K562 (cell line): ENCODE data around the gene RNASEH1. TPM values are rescaled to one million over a fixed set of nuclear protein-coding genes. Genes with fewer than 3 reads are reported as not detected.
A peak's percentile ranks its signal among the peaks of the same experiment; 100 is the strongest.

Source experiments
- BRCA1 ChIP-seq, 2 experiments: fragments of 450-650 bp in 1 of 2; sonication (generic) in 1 of 2; formaldehyde crosslinking in 1 of 2; IDR thresholded peaks; 2 replicates each; pipeline versions ENCODE4 v1.5.0 to v1.6.1; 2017 to 2020; ENCODE audit warnings: mild to moderate bottlenecking in 1 of 2, missing genetic modification reagents in 1 of 2
- CCNT2 ChIP-seq: IDR thresholded peaks from 2 replicates; pipeline ENCODE4 v1.6.1; 2011; ENCODE audit warnings: borderline replicate concordance, low read depth, mild to moderate bottlenecking, moderate library complexity, mixed read lengths, low read length; ENCODE audit not compliant: insufficient read length; ENCODE audit errors: extremely low read depth
- ETV5 ChIP-seq: sonication (generic); formaldehyde crosslinking; IDR thresholded peaks from 2 replicates; pipeline ENCODE4 v1.4.0; 2020; ENCODE audit warnings: low read depth, mild to moderate bottlenecking, missing genetic modification reagents
- GABPA ChIP-seq: fragments of 200-800 bp; sonication (Bioruptor generic); conservative IDR thresholded peaks from 2 replicates; pipeline ENCODE4 v1.6.1; 2016; ENCODE audit warnings: low read depth, missing genetic modification characterization, missing compliant biosample characterization
- KDM5B ChIP-seq: fragments of 200-600 bp; sonication (generic); IDR thresholded peaks from 2 replicates; pipeline ENCODE4 v1.6.1; 2012; ENCODE audit warnings: low read depth, mild to moderate bottlenecking, moderate library complexity, low read length, control low read depth, inconsistent platforms; ENCODE audit not compliant: insufficient replicate concordance
- MEIS2 ChIP-seq: fragments of 450-650 bp; IDR thresholded peaks from 2 replicates; pipeline ENCODE4 v1.6.1; 2014; ENCODE audit warnings: mild to moderate bottlenecking; ENCODE audit not compliant: partially characterized antibody
- MYC ChIP-seq, 2 experiments: fragments of 250-450 bp in 1 of 2; sonication (Bioruptor Pico) in 1 of 2; IDR thresholded peaks; 2 replicates each; pipeline versions ENCODE4 v1.5.1 to v1.6.1; 2012 to 2021; ENCODE audit warnings: low read depth in 2 of 2, borderline replicate concordance in 1 of 2, improper control_type of control experiment in 1 of 2, low read length in 1 of 2, mild to moderate bottlenecking in 1 of 2, moderate library complexity in 1 of 2
- NFRKB ChIP-seq: fragments of 450-650 bp; IDR thresholded peaks from 2 replicates; pipeline ENCODE4 v1.6.1; 2016; ENCODE audit warnings: low read depth
- NR2C1 ChIP-seq, 2 experiments: fragments of 450-650 bp; IDR thresholded peaks; 2 replicates each; pipeline ENCODE4 v1.6.1; 2017; ENCODE audit warnings: mild to moderate bottlenecking in 2 of 2, antibody characterized with exemption in 1 of 2, inconsistent platforms in 1 of 2, missing compliant biosample characterization in 1 of 2, missing genetic modification characterization in 1 of 2
- PML ChIP-seq: IDR thresholded peaks from 2 replicates; pipeline ENCODE4 v1.6.1; 2012; ENCODE audit warnings: low read length, inconsistent platforms
- POLR2H ChIP-seq: IDR thresholded peaks from 2 replicates; pipeline ENCODE4 v1.6.1; 2016; ENCODE audit warnings: missing genetic modification characterization, low read depth, mild to moderate bottlenecking, control low read depth, missing compliant biosample characterization, moderate library complexity
- PTRF ChIP-seq: fragments of 450-650 bp; IDR thresholded peaks from 2 replicates; pipeline ENCODE4 v1.6.1; 2016; ENCODE audit warnings: mild to moderate bottlenecking, missing genetic modification characterization, missing compliant biosample characterization
- PURB ChIP-seq: sonication (generic); formaldehyde crosslinking; IDR thresholded peaks from 2 replicates; pipeline ENCODE4 v1.9.0; 2021; ENCODE audit warnings: low read depth, mild to moderate bottlenecking, missing genetic modification reagents
- RUNX1 ChIP-seq: sonication (generic); IDR thresholded peaks from 2 replicates; pipeline ENCODE4 v1.6.1; 2016; ENCODE audit warnings: antibody characterized with exemption, low read depth
- SUPT5H ChIP-seq: fragments of 450-650 bp; IDR thresholded peaks from 2 replicates; pipeline ENCODE4 v1.6.1; 2016
- TSC22D4 ChIP-seq: fragments of 450-650 bp; IDR thresholded peaks from 2 replicates; pipeline ENCODE4 v1.6.1; 2016; ENCODE audit warnings: missing genetic modification characterization, missing biosample characterization, control low read depth
- ZNF124 ChIP-seq: sonication (generic); formaldehyde crosslinking; IDR thresholded peaks from 2 replicates; pipeline ENCODE4 v1.8.1; 2022; ENCODE audit warnings: missing genetic modification reagents
- ZNF175 ChIP-seq: fragments of 200-800 bp; sonication (Bioruptor generic); IDR thresholded peaks from 2 replicates; pipeline ENCODE4 v1.6.1; 2016; ENCODE audit warnings: low read depth, mild to moderate bottlenecking, missing genetic modification characterization, missing compliant biosample characterization
- ZNF445 ChIP-seq: fragments of 250-450 bp; sonication (Bioruptor Pico); IDR thresholded peaks from 2 replicates; pipeline ENCODE4 v1.4.0; 2020; ENCODE audit warnings: low read depth, mild to moderate bottlenecking, moderate library complexity
- ZNF583 ChIP-seq: fragments of 250-450 bp; sonication (Bioruptor Pico); IDR thresholded peaks from 2 replicates; pipeline ENCODE4 v1.4.0; 2020
- ZNF766 ChIP-seq: fragments of 200-800 bp; sonication (Bioruptor generic); conservative IDR thresholded peaks from 2 replicates; pipeline ENCODE4 v1.6.1; 2016; ENCODE audit warnings: missing genetic modification characterization, missing compliant biosample characterization
- polyA plus RNA-seq, 8 experiments: library from polyadenylated mRNA; depleted of rRNA in 4 of 8; stranded (reverse) in 5 of 8; unstranded in 3 of 8; fragments of >200 nt; fragmentation: Nextera tagmentation in 2 of 8; fragmentation: Illumina TruSeq in 1 of 8; extraction: Ambion mirVana in 2 of 8; extraction: Trizol in 1 of 8; gene quantifications; 2 replicates each; pipeline versions ENCODE4 v1.2.1 to v1.2.3, GENCODE V29; 2011 to 2014; ENCODE audit warnings: inconsistent platforms in 1 of 8, missing spikeins in 1 of 8
- total RNA-seq, 7 experiments: library from RNA; depleted of rRNA in 6 of 7; stranded (reverse); fragments of >200 nt in 6 of 7; fragmentation: Illumina TruSeq in 2 of 7; extraction: Trizol in 2 of 7; gene quantifications; 2 replicates each; pipeline versions ENCODE4 v1.2.1 to v1.2.3, GENCODE V29; 2011 to 2021; ENCODE audit warnings: low replicate concordance in 1 of 7
- TF ChIP-seq, protein P1 (sequence below), 2 experiments: IDR thresholded peaks in 1 of 2; conservative IDR thresholded peaks in 1 of 2; 2 replicates each; pipeline ENCODE4 v1.6.1; 2016; ENCODE audit warnings: low read depth in 2 of 2, mild to moderate bottlenecking in 1 of 2, missing compliant biosample characterization in 1 of 2, missing genetic modification characterization in 1 of 2, moderate library complexity in 1 of 2
- TF ChIP-seq, protein P2 (sequence below): sonication (generic); formaldehyde crosslinking; IDR thresholded peaks from 2 replicates; pipeline ENCODE4 v1.8.0; 2023; ENCODE audit warnings: mild to moderate bottlenecking, missing genetic modification reagents

RNASEH1 gene
- total and polyA plus RNA-seq, 9 of the 15 experiments (the other 6 are each of a cell fraction or from before 2014, with no cell fraction given), result 25.7 to 47.5 (median 42.8) TPM

DNA sequence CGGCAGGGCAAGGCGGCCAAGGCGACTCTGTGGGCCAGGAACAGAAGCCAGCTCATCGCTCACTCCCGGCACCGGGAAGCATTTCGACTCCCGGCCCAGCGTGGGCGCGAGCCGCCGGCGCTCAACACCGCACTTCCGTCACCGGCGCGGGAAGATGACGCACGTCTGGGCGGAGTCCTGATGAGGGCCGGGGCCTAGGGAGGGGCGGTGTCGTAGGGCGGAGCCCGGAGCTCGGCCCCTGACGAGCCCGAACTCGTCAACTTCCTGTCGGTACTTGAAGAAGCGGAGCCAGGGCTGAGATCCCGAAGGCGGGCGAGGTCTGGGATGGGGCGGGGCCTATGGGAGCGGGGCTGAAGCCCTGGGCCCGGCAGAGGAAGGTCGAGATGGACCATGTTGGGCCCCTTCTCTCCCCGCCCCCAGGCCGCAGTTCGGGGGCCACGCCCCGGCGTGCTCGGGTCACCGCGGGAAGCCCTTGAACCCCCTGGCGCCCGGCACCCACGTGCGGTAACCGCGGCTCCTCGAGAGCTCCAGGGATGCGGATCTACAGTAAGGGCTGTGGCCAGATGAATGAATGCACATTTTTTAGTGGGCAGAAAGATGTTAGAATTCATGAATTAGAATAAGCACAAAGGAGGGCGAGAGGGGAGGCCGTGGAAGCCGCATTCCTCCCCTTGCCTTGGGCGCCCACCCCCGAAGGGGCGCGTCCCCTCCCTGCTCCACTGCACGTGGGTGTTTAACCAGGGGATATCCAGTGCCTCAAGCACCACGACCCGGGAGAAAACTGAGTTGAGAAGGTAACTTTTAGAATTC lies at the start of gene RNASEH1 (continued):
- TF ChIP-seq KDM5B (peak; percentile 61), ETV5 (CRISPR knock-in tag) (peak; percentile 73), SUPT5H (peak; percentile 91), GABPA (peak; percentile 93), RUNX1 (no peak), PURB (CRISPR knock-in tag) (no peak), NFRKB (peak; percentile 53; the same call in 1 of the 2 replicates), BRCA1 (IDR thresholded peaks at IDR 0.05) (no peak), BRCA1 (CRISPR knock-in tag; IDR thresholded peaks at IDR 0.05) (no peak), CCNT2 (peak; percentile 80), PTRF (tag) (no peak), NR2C1 (IDR thresholded peaks at IDR 0.05) (peak; percentile 72), NR2C1 (tag; IDR thresholded peaks at IDR 0.05) (peak; percentile 74), POLR2H (peak; percentile 73), MEIS2 (peak; percentile 67), TSC22D4 (tag) (no peak), ZNF175 (no peak), ZNF124 (CRISPR knock-in tag) (no peak), ZNF766 (CRISPR knock-in tag) (no peak), PML (peak; percentile 70; the same call in 1 of the 2 replicates), ZNF445 (CRISPR knock-in tag) (no peak), MYC (IDR thresholded peaks at IDR 0.05; ENCODE audit: low read depth, low read length) (peak; percentile 89), MYC (CRISPR knock-in tag; IDR thresholded peaks at IDR 0.05; ENCODE audit: borderline replicate concordance, low read depth) (peak; percentile 51; the same call in 1 of the 2 replicates), ZNF583 (CRISPR knock-in tag) (0 out of 2 replicates have a peak, but pooled peaks have one; percentile 28)
- TF ChIP-seq, protein P1, sequence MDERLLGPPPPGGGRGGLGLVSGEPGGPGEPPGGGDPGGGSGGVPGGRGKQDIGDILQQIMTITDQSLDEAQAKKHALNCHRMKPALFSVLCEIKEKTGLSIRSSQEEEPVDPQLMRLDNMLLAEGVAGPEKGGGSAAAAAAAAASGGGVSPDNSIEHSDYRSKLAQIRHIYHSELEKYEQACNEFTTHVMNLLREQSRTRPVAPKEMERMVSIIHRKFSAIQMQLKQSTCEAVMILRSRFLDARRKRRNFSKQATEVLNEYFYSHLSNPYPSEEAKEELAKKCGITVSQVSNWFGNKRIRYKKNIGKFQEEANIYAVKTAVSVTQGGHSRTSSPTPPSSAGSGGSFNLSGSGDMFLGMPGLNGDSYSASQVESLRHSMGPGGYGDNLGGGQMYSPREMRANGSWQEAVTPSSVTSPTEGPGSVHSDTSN (CRISPR knock-in tag; IDR thresholded peaks at IDR 0.05; ENCODE audit: low read depth), result no peak
- TF ChIP-seq, protein P1 (tag; conservative IDR thresholded peaks at IDR 0.05; ENCODE audit: low read depth), result no peak
- TF ChIP-seq, protein P2, sequence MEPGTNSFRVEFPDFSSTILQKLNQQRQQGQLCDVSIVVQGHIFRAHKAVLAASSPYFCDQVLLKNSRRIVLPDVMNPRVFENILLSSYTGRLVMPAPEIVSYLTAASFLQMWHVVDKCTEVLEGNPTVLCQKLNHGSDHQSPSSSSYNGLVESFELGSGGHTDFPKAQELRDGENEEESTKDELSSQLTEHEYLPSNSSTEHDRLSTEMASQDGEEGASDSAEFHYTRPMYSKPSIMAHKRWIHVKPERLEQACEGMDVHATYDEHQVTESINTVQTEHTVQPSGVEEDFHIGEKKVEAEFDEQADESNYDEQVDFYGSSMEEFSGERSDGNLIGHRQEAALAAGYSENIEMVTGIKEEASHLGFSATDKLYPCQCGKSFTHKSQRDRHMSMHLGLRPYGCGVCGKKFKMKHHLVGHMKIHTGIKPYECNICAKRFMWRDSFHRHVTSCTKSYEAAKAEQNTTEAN (CRISPR knock-in tag), result 0 out of 2 replicates have a peak, but pooled peaks have one; percentile 40
